Sigmoid colon (tissue), 7 donors: ENCODE data around the gene AGBL5. TPM values are rescaled to one million over a fixed set of nuclear protein-coding genes. Genes with fewer than 3 reads are reported as not detected.
A peak's percentile ranks its signal among the peaks of the same experiment; 100 is the strongest.

Experiments
- DNase-seq: peaks from one replicate; pipeline ENCODE4 v3.0.0-alpha.2; 2019
- H3K27ac ChIP-seq, 4 donors: fragments of 200-600 bp; sonication (generic); one replicate each; pipeline ENCODE4 v1.5.1; 2016 to 2019; ENCODE audit warnings: mild to moderate bottlenecking in 1 of 4
- H3K27me3 ChIP-seq, 3 donors: fragments of 200-600 bp; sonication (generic); one replicate each; pipeline ENCODE4 v1.5.1; 2019; ENCODE audit warnings: mild to moderate bottlenecking in 1 of 3
- H3K36me3 ChIP-seq, 4 donors: fragments of 200-600 bp; sonication (generic); one replicate each; pipeline ENCODE4 v1.5.1; 2016 to 2019
- H3K4me1 ChIP-seq, 4 donors: fragments of 200-600 bp; sonication (generic); one replicate each; pipeline ENCODE4 v1.5.1; 2017 to 2019
- H3K4me3 ChIP-seq, 4 donors: fragments of 200-600 bp; sonication (generic); one replicate each; pipeline ENCODE4 v1.5.1; 2017 to 2019; ENCODE audit warnings: mild to moderate bottlenecking in 2 of 4, moderate library complexity in 1 of 4
- H3K9me3 ChIP-seq, 4 donors: fragments of 200-600 bp in 3 of 4; sonication (generic) in 3 of 4; one replicate each; pipeline versions ENCODE4 v1.5.1 to v1.6.1; 2013 to 2019
- EP300 ChIP-seq, 4 donors: sonication (generic); formaldehyde crosslinking; IDR thresholded peaks; one replicate each; pipeline ENCODE4 v1.6.1; 2017; ENCODE audit warnings: antibody characterized with exemption in 4 of 4
- POLR2A ChIP-seq, 2 donors: fragments of 450-650 bp; IDR thresholded peaks; one replicate each; pipeline ENCODE4 v1.6.1; 2016; ENCODE audit warnings: antibody characterized with exemption in 2 of 2, mild to moderate bottlenecking in 2 of 2, moderate library complexity in 2 of 2
- POLR2AphosphoS5 ChIP-seq, 4 donors: sonication (generic); formaldehyde crosslinking; IDR thresholded peaks; one replicate each; pipeline ENCODE4 v1.6.1; 2017; ENCODE audit warnings: antibody characterized with exemption in 4 of 4
- WGBS, 2 donors: extraction: QIAGEN DNeasy Blood & Tissue Kit; methylation state at CpG; one replicate each; pipeline ENCODE4 v1.1.7; 2013; 5-methylcytosine and 5-hydroxymethylcytosine counted together
- intact Hi-C: fragments of 100-400 bp; cut with DNase I; formaldehyde crosslinking; loops from one replicate; pipeline ENCODE4 v1.15.1; 2023
- polyA plus RNA-seq, 3 donors: library from polyadenylated mRNA; stranded (reverse); fragments of 200-250 nt; gene quantifications; one replicate each; pipeline ENCODE4 v1.2.3, GENCODE V29; 2013
- total RNA-seq, 4 donors: library from RNA; depleted of rRNA; stranded (reverse); fragments of >200 nt; gene quantifications; one replicate each; pipeline ENCODE4 v1.1.0, GENCODE V29; 2016
- TF ChIP-seq, protein P1 (sequence below), 4 experiments: fragments of 450-650 bp in 3 of 4; fragments of 200-600 bp in 1 of 4; IDR thresholded peaks; one replicate each; pipeline ENCODE4 v1.5.1; 2016 to 2019; ENCODE audit warnings: antibody characterized with exemption in 4 of 4, mild to moderate bottlenecking in 3 of 4, moderate library complexity in 2 of 4
- donor health status: healthy with polysubstance abuse.
- donor health status: Bipolar disorder and iron deficiency.
- donor health status: healthy.

Gene AGBL5
- total and polyA plus RNA-seq, 7 donors: 12.4 to 23.3 (median 16.8) TPM

DNA sequence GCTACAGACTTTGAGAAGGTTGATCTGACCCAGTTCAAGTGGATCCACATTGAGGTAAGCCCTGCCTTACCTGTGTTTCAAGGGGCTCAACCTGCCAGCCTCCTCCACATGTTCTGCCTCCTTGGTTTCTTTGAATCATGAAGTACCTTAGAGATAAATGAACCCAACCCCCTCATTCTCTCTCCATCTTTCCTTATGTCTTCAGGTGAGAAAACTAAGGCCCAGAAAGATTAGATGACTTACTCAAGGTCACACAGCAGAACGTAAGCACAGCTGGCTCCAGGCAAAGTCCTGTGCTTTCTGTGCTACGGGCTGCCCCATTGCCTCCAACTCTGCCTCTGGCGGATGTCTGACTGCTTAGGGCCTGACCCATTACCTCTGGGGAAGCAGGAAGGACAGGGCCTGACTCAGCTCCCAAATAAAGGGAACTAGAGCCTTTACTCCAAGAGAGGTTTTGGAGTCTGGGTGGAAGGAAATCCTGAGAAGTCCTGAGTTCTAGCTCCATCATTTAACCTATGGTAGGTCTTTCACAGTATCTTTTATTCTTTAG, 45.4 kb downstream of the AGBL5 start:
- intact Hi-C loops: no loop called here
- no peaks in the 10 kb centered on the region for H3K9me3 ChIP-seq
- DNase-seq: no peak
- H3K27ac ChIP-seq: peak overlapping the region in 1 of 4 donors; percentile 25
- TF ChIP-seq, protein P1, sequence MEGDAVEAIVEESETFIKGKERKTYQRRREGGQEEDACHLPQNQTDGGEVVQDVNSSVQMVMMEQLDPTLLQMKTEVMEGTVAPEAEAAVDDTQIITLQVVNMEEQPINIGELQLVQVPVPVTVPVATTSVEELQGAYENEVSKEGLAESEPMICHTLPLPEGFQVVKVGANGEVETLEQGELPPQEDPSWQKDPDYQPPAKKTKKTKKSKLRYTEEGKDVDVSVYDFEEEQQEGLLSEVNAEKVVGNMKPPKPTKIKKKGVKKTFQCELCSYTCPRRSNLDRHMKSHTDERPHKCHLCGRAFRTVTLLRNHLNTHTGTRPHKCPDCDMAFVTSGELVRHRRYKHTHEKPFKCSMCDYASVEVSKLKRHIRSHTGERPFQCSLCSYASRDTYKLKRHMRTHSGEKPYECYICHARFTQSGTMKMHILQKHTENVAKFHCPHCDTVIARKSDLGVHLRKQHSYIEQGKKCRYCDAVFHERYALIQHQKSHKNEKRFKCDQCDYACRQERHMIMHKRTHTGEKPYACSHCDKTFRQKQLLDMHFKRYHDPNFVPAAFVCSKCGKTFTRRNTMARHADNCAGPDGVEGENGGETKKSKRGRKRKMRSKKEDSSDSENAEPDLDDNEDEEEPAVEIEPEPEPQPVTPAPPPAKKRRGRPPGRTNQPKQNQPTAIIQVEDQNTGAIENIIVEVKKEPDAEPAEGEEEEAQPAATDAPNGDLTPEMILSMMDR (IDR thresholded peaks at IDR 0.05): no peak
- no peak for TF ChIP-seq POLR2AphosphoS5 (IDR thresholded peaks at IDR 0.05)
- TF ChIP-seq EP300 (IDR thresholded peaks at IDR 0.05): no peak
- no peak for TF ChIP-seq POLR2A (IDR thresholded peaks at IDR 0.05)
- no peak overlapping the region for H3K4me3 ChIP-seq
- WGBS, 2 donors: 80 to 81% methylated on average over 3 of the region's 3 CpGs
- H3K4me1 ChIP-seq: peaks cover 0 to 12% (median 6%) of the 10 kb centered on the region in 4 donors
- H3K27me3 ChIP-seq: no peaks in the 10 kb centered on the region
- H3K36me3 ChIP-seq: no peaks in the 10 kb centered on the region

- no peaks in the 10 kb centered on the region for H3K9me3 ChIP-seq
- no peak overlapping the region for H3K27ac ChIP-seq
- no peaks in the 10 kb centered on the region for H3K36me3 ChIP-seq
- H3K4me3 ChIP-seq: no peak overlapping the region
- WGBS, 2 donors: 94 to 95% methylated on average over 14 of the region's 14 CpGs
- H3K27me3 ChIP-seq: no peaks in the 10 kb centered on the region
- DNase-seq: no peak
- intact Hi-C loops: no loop called here
- H3K4me1 ChIP-seq: peaks cover 0 to 12% (median 6%) of the 10 kb centered on the region in 4 donors
- TF ChIP-seq POLR2AphosphoS5 (IDR thresholded peaks at IDR 0.05) (no peak), EP300 (IDR thresholded peaks at IDR 0.05) (no peak), POLR2A (IDR thresholded peaks at IDR 0.05) (no peak)
- TF ChIP-seq, protein P1 (IDR thresholded peaks at IDR 0.05): no peak
These were observed 45.9 kb downstream of the AGBL5 start for GRCh38 chr2:27097341-27097740.

GRCh38 chr2:27099334-27099955, 48.0 kb downstream of the AGBL5 start:
- intact Hi-C loops: loop anchor here (2.0 kb wide), 1 partner anchor 91 kb away; no protein-coding TSS in a partner anchor
- no peaks in the 10 kb centered on the region for H3K9me3 ChIP-seq
- H3K36me3 ChIP-seq: no peaks in the 10 kb centered on the region
- peaks cover 0 to 11% (median 0%) of the 10 kb centered on the region in 3 donors for H3K27me3 ChIP-seq
- no peak overlapping the region for H3K27ac ChIP-seq
- no peak for DNase-seq
- WGBS, 2 donors: 94% methylated on average over 19 of the region's 19 CpGs
- peaks cover 0 to 12% (median 6%) of the 10 kb centered on the region in 4 donors for H3K4me1 ChIP-seq
- TF ChIP-seq POLR2AphosphoS5 (IDR thresholded peaks at IDR 0.05): no peak
- TF ChIP-seq POLR2A (IDR thresholded peaks at IDR 0.05): no peak
- TF ChIP-seq EP300 (IDR thresholded peaks at IDR 0.05): no peak
- TF ChIP-seq, protein P1 (IDR thresholded peaks at IDR 0.05): no peak
- no peak overlapping the region for H3K4me3 ChIP-seq

DNA sequence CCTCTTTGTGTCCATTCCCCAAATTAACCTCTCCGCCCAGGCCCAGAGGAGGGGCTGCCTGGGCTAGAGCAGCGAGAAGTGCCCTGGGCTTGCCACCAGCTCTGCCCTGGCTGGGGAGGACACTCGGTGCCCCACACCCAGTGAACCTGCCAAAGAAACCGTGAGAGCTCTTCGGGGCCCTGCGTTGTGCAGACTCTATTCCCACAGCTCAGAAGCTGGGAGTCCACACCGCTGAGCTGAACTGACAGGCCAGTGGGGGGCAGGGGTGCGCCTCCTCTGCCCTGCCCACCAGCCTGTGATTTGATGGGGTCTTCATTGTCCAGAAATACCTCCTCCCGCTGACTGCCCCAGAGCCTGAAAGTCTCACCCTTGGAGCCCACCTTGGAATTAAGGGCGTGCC, 48.6 kb downstream of the AGBL5 start:
- DNase-seq: no peak
- no peaks in the 10 kb centered on the region for H3K9me3 ChIP-seq
- H3K27ac ChIP-seq: no peak overlapping the region
- peaks cover 0 to 12% (median 6%) of the 10 kb centered on the region in 4 donors for H3K4me1 ChIP-seq
- no peaks in the 10 kb centered on the region for H3K36me3 ChIP-seq
- intact Hi-C loops: no loop called here
- peaks cover 0 to 17% (median 0%) of the 10 kb centered on the region in 3 donors for H3K27me3 ChIP-seq
- TF ChIP-seq POLR2A (IDR thresholded peaks at IDR 0.05) (no peak), POLR2AphosphoS5 (IDR thresholded peaks at IDR 0.05) (no peak), EP300 (IDR thresholded peaks at IDR 0.05) (no peak)
- TF ChIP-seq, protein P1 (IDR thresholded peaks at IDR 0.05): no peak
- 90 to 92% methylated on average over 10 of the region's 10 CpGs for WGBS, 2 donors
- H3K4me3 ChIP-seq: no peak overlapping the region
